Lower leg skin (tissue), 3 donors: Measurements from ENCODE around the gene NKD1.

Experiments
- POLR2A ChIP-seq, 2 donors: fragments of 450-650 bp; IDR thresholded peaks; one replicate each; pipeline ENCODE4 v1.6.1; 2016 to 2017; ENCODE audit warnings: antibody characterized with exemption in 2 of 2, mild to moderate bottlenecking in 1 of 2, moderate library complexity in 1 of 2
- TF ChIP-seq, protein P1 (sequence below), 3 donors: fragments of 450-650 bp; IDR thresholded peaks; one replicate each; pipeline ENCODE4 v1.5.1; 2016; ENCODE audit warnings: antibody characterized with exemption in 3 of 3, mild to moderate bottlenecking in 3 of 3, moderate library complexity in 2 of 3

DNA sequence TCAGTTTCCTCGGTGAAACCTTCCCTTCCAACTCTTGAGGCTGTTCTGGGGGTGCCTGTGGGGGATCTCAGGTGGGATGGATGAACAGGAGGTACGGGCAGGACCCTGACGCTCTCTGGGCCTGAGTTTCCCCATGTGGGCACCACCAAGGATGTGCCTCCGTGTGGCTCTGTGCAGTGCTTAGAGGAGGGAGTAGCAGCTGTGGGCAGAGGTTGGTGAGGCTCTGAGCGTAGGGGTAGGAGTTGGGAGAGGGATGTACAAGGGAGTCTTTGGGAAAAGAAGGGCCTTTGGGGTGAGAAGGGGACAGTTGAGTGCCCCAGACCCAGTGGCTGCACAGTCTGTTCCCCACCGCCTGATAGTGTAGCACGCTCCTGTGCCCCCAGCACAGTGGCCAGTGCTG lies 73.8 kb downstream of the NKD1 start:
- TF ChIP-seq, protein P1, sequence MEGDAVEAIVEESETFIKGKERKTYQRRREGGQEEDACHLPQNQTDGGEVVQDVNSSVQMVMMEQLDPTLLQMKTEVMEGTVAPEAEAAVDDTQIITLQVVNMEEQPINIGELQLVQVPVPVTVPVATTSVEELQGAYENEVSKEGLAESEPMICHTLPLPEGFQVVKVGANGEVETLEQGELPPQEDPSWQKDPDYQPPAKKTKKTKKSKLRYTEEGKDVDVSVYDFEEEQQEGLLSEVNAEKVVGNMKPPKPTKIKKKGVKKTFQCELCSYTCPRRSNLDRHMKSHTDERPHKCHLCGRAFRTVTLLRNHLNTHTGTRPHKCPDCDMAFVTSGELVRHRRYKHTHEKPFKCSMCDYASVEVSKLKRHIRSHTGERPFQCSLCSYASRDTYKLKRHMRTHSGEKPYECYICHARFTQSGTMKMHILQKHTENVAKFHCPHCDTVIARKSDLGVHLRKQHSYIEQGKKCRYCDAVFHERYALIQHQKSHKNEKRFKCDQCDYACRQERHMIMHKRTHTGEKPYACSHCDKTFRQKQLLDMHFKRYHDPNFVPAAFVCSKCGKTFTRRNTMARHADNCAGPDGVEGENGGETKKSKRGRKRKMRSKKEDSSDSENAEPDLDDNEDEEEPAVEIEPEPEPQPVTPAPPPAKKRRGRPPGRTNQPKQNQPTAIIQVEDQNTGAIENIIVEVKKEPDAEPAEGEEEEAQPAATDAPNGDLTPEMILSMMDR (IDR thresholded peaks at IDR 0.05): no peak
- TF ChIP-seq POLR2A (IDR thresholded peaks at IDR 0.05): no peak
